GM18873 (cell line): ENCODE data around the gene LGR5.

Source experiments
- ATAC-seq: cut with Tn5 transposase; IDR thresholded peaks from one replicate; pipeline ENCODE4 v1.9.1; 2021; ENCODE audit warnings: mild to moderate bottlenecking, moderate library complexity, moderate number of reproducible peaks; ENCODE audit not compliant: unreplicated experiment, low FRiP score

LGR5 gene

DNA sequence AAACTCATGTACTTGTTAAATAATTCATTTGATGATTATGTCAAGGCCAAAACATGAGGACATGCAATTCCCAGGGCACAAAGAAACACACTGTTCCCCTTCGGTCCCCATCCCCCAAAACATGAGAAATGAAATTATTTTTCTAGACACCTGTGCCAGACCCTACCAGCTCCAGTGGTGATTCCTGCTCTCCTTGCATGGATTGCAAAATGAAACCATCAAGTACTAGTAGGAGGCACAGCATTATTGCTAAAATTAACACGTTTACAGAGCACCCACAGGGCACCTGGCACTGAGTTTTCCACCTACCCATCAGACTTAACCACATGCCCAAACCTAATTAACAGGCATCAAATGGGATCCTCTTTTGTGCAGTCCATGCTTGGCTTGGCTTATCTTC is 147.4 kb downstream of the LGR5 start:
- no peak for ATAC-seq

DNA sequence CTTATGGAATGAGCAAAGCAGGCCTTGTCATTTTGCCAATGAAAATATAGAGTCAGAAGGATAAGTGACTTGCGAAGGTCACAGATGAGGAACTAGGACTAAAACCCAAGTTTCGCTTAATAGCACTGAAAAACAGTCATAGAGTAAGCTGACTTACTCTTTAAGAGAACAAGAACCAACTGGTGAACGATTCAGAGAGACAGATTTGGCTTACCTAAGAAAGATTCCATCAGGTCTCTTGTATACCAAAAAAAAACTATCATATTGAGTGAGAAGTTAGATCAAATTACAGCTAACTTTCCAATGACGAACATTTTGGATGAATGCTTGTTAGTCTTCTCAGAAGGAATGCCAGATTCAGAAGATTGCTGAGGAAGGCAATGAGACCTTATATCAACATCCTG is 149.9 kb downstream of the LGR5 start:
- ATAC-seq: no peak

- no peak for ATAC-seq
Measured at GRCh38 chr12:71591601-71592000, 152.0 kb downstream of the LGR5 start.

DNA sequence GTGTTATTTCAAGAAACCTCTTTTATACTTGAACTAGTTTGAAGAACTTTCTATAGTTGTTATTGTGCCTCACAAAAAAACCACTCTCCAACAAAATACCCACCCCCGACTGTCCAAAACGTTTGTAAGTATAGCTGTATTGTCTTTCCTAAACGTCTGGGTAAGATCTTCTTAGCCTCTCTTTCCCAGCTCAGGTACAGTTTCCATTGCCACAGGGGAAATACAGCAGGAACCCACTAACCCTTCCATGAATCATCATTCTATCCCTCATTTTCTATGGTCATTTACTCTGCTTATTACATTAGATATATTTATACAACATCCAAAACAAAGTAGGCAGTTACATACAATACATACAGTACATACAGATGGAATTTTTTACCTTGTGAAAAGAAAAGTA is 153.2 kb downstream of the LGR5 start:
- ATAC-seq: no peak

- no peak for ATAC-seq
Measured at GRCh38 chr12:71594214-71594948, 154.8 kb downstream of the LGR5 start.

DNA sequence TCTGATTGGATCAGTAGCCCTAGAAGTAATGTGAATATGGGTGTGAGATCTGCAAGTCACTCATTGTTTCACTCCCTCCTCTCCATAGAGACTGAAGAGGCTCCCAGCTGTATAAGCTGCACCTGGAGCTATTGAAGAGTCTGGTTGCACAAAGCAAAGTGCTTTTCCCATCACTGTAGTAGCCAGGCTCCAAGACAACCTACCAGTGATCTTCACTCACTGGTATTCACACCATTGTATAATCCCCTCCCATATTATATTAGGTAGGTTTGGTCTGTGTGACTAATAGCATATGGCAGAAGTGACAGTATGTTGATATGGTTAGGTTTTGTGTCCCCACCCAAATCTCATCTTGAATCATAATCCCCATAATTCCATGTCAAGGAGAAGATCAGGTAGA is 159.6 kb downstream of the LGR5 start:
- no peak for ATAC-seq

- no peak for ATAC-seq
Measured at GRCh38 chr12:71601546-71601945, 161.9 kb downstream of the LGR5 start.

GRCh38 chr12:71602761-71603577 is 163.4 kb downstream of the LGR5 start:
- no peak for ATAC-seq

DNA sequence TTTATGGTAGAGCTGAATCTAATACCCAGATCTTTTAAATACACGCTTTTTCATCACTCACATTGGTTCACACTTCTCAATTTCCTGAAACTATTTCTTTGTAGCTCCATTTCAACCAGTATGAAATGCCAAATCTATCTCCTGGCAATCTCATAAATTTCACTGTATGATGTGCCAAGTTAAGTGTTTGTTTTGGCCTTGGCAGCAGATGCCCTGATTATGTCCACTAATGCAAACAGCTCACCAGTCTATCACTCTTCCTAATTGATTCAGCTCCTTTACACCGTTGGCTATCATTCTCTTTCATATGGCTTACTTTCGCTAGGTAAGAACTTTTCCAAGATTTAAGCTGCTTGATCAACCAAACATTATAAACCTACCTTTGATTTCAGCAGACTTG is 165.4 kb downstream of the LGR5 start:
- no peak for ATAC-seq

DNA sequence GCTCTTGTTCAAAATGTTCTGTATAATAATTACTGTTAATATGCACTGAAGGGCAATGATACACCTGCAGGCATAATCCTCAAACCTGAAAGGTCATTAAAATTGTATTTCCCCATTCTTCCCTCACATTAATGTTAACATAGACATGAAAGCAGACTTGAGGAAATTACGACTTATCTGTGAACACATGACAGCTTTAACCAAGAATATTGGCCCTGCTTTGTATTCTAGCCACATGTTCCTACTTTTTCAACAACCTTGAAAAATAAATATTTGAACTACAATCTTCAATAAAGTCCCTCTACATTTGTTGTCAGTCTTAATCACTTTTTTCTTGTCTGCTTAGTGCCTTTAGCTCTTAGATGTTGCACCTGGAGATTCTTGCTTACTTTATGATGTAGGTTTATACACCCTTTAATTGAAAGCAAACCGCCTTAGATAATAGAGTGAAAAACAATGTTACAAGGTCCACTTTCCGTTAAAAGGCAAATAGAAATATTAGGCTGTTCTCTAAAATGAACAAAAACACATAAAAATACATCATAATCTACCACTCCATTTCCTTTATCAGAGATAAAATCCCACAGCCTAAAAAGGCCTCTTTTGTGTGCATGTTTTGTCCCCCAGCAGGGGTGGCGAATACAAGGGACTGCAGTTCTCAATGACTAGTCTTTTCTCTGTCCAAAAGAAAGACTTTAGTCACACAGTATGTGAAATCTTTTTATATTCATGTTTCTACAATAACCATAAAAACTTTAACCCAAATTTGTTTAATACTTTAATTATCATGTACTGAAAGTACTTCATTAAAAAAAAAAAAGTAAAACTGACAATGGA is 168.1 kb downstream of the LGR5 start:
- ATAC-seq: no peak

- no peak for ATAC-seq
Measured at GRCh38 chr12:71610031-71610795, 170.6 kb downstream of the LGR5 start.

DNA sequence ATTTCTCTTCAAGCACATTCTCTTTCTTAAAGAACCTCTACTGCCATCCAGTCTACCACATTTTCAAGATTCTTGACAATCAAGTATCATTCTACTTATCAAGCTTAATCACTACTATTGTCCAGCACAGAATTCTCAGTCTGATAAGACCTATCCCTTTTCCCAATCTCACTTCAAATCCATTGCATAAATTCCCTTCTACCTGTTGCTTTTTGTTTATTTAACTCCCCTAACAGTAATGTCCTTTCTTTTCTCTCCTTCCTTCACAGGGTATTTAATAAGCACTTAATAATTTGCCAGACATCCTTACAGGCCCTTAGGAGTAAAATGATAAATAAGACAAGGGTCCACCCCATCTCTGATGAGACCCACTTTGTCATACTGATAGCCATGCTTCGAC is 182.3 kb downstream of the LGR5 start:
- no peak for ATAC-seq

DNA sequence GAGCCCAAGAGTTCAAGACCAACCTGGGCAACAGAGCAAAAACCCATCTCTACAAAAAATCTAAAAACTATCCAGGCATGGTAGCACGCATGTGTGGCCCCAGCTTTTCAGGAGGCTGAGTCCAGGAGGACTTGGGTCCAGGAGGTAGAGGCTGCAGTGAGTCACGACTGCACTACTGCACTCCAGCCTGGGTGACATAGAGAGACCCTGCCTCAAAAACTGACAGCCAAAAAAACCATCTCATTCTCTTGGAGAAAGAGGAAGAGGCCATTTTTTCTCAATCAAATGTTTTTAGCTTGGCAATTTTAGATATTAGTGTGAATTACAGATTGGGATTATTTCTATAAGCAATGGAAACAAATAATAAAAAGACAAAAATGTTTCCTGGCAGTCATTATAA is 185.9 kb downstream of the LGR5 start:
- ATAC-seq: no peak

DNA sequence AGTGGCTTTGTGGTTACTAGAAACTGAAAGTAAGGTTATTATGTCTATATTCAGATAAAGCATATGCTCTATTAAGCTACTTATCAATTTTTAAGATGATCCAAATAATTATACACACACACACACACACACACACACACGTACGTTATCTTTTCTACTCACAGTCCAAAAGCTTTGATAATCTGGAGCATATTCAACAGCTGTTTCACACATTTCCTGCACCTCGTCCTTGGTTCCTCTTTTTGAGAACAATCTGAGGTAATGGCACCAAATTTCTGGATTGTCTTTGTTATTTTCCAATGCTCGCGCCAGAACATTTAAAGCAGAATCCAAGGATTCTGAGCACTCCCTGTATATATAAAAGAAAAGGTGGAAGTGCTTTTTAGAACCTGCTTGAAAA is 186.5 kb downstream of the LGR5 start:
- no peak for ATAC-seq

DNA sequence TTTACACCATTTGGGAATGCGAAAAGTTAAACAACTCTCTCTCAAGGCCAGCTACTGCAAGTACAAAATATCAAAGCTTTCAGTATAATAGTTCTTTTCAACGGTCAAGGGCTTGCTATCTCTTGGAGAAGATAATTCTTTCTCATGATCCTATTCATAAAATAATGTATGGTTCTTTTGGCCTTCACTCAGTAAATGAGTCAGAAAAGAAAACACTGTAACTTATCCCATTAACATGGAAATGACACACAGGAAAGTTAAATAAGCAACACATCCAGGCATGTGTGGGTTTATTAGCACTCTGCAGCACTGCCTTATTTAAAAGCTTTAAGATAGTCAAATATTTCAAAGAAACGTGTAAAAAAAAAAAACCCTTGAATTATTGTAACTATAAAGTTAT is 187.2 kb downstream of the LGR5 start:
- ATAC-seq: no peak

DNA sequence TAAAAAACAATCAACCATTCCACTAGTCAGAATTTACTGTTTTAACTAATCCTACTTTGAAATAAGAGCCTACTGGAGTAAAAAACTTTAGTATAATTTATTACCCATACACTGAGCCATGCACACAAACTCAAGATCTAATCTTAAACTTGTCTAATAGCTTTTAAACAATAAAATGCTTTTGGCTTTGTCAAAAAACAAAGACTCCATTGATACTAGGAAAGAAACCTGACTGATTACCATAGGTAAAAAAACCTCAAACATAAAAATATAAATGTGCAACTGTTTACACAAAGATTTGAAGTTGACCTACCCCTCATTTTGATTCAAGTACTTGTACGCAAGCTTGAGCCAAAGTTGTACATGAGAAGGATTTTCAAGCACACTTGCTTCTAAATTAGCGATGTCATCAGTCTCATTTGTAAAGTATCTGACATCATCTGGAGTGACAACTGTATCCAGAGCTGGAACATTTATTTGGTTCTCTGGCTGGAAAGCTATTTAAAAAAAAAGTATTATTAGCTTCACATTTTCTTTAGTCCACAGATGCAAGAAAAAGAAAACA is 187.9 kb downstream of the LGR5 start:
- ATAC-seq: no peak
